GM12878 (cell line): ENCODE data around the gene ISLR2. TPM values are rescaled to one million over a fixed set of nuclear protein-coding genes. Genes with fewer than 3 reads are reported as not detected.
A peak's percentile ranks its signal among the peaks of the same experiment; 100 is the strongest.

Experiments
- LARP7 ChIP-seq: fragments of 450-650 bp; IDR thresholded peaks from 2 replicates; pipeline ENCODE4 v1.6.1; 2017; ENCODE audit warnings: mild to moderate bottlenecking
- NBN ChIP-seq: fragments of 450-650 bp; IDR thresholded peaks from 2 replicates; pipeline ENCODE4 v1.6.1; 2016
- NFIC ChIP-seq: IDR thresholded peaks from 2 replicates; pipeline ENCODE4 v1.6.1; 2012; ENCODE audit warnings: low read depth, mild to moderate bottlenecking, inconsistent platforms, low read length, moderate library complexity
- RB1 ChIP-seq: fragments of 450-650 bp; formaldehyde crosslinking; IDR thresholded peaks from 2 replicates; pipeline ENCODE4 v1.6.1; 2017; ENCODE audit warnings: mild to moderate bottlenecking, borderline replicate concordance
- RELA ChIP-seq: fragments of 450-650 bp; IDR thresholded peaks from 2 replicates; pipeline ENCODE4 v1.8.0; 2014; ENCODE audit warnings: borderline replicate concordance; ENCODE audit not compliant: partially characterized antibody
- TAF1 ChIP-seq: IDR thresholded peaks from 2 replicates; pipeline ENCODE4 v1.6.1; 2011; ENCODE audit warnings: mild to moderate bottlenecking, low read depth, low read length, borderline replicate concordance
- TARDBP ChIP-seq: IDR thresholded peaks from 2 replicates; pipeline ENCODE4 v1.6.1; 2016; ENCODE audit warnings: borderline replicate concordance
- polyA plus RNA-seq, 11 experiments: library from polyadenylated mRNA; depleted of rRNA in 4 of 11; unstranded in 6 of 11; stranded (reverse) in 5 of 11; fragments of >200 nt; fragmentation: Nextera tagmentation in 4 of 11; fragmentation: Illumina TruSeq in 1 of 11; extraction: Ambion mirVana in 4 of 11; extraction: Trizol in 1 of 11; gene quantifications; 1 replicate in 1 of 11; 2 replicates in 10 of 11; pipeline versions ENCODE4 v1.2.1 to v1.2.3, GENCODE V29; 2011 to 2016; ENCODE audit warnings: inconsistent platforms in 2 of 11, missing spikeins in 2 of 11, low read depth in 1 of 11
- total RNA-seq, 4 experiments: library from RNA; depleted of rRNA in 3 of 4; stranded (reverse); fragments of >200 nt in 3 of 4; fragmentation: Illumina TruSeq in 1 of 4; extraction: Trizol in 1 of 4; gene quantifications; 2 replicates each; pipeline versions ENCODE4 v1.2.1 to v1.2.3, GENCODE V29; 2013 to 2021
- TF ChIP-seq, protein P1 (sequence below): fragments of 450-650 bp; IDR thresholded peaks from 2 replicates; pipeline ENCODE4 v1.6.1; 2016; ENCODE audit warnings: mild to moderate bottlenecking, moderate library complexity, borderline replicate concordance
- TF ChIP-seq, protein P2 (sequence below): IDR thresholded peaks from 2 replicates; pipeline ENCODE4 v1.6.1; 2011; ENCODE audit warnings: low read depth, mild to moderate bottlenecking, low read length, moderate library complexity, borderline replicate concordance; ENCODE audit errors: extremely low read depth
- TF ChIP-seq, protein P3 (sequence below): fragments of 450-650 bp; IDR thresholded peaks from 2 replicates; pipeline ENCODE4 v1.6.1; 2017; ENCODE audit warnings: low read depth, mild to moderate bottlenecking, moderate library complexity
- TF ChIP-seq, protein P4 (sequence below): fragments of 450-650 bp; IDR thresholded peaks from 2 replicates; pipeline ENCODE4 v1.6.1; 2016; ENCODE audit warnings: mild to moderate bottlenecking
- TF ChIP-seq, protein P5 (sequence below): fragments of 450-650 bp; formaldehyde crosslinking; IDR thresholded peaks from 2 replicates; pipeline ENCODE4 v1.5.0; 2022; ENCODE audit warnings: mild to moderate bottlenecking, missing genetic modification characterization
- TF ChIP-seq, protein P6 (sequence below): IDR thresholded peaks from 2 replicates; pipeline ENCODE4 v1.6.1; 2011; ENCODE audit warnings: low read depth, low read length, improper control_type of control experiment, borderline replicate concordance
- TF ChIP-seq, protein P7 (sequence below): IDR thresholded peaks from 2 replicates; pipeline ENCODE4 v1.6.1; 2011; ENCODE audit warnings: borderline replicate concordance, low read depth, mild to moderate bottlenecking, moderate library complexity, mixed read lengths, low read length; ENCODE audit not compliant: insufficient read depth; ENCODE audit errors: extremely low read length

ISLR2 gene
- total and polyA plus RNA-seq, 10 of the 15 experiments (the other 5 are each of a cell fraction or from before 2014, with no cell fraction given) = 0.04 to 0.21 (median 0.07) TPM; not detected in 4

DNA sequence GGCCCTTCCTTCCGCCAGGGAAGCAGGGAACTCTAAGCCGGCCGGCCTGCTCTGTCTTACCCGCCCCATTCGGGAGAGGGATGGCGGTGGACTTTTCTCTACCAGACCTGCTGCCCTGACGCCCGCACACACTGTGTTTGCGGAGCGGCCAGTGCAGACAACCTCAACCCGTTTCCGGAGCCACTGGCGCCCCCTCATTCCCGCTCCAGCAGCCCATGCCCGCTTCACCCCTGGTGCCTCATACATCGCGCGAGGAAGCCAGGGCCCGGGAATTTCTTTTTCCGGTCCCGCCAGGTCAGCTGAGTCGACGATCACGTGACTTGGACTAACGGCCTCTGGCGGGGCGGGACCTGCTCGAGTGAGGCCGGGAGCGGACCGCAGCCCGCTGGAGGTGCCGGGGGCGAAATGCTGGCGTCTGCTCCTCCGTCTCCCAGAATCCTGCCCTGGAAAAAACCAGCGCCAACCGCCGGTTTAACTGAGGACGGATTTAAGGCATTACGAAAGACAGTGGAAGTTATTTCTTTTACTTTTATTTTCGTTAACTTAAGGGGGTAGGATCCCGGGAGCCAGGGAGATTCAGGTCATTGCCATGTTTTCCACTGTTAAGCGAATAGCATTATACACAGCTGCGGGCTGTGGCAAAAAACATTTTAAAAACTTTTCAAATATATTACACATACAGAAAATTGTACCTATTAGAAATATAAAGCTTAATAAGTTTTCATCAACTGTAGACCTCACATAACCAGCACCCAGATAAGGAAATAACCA is 30.2 kb upstream of the ISLR2 start (continued):
- TF ChIP-seq, protein P1, sequence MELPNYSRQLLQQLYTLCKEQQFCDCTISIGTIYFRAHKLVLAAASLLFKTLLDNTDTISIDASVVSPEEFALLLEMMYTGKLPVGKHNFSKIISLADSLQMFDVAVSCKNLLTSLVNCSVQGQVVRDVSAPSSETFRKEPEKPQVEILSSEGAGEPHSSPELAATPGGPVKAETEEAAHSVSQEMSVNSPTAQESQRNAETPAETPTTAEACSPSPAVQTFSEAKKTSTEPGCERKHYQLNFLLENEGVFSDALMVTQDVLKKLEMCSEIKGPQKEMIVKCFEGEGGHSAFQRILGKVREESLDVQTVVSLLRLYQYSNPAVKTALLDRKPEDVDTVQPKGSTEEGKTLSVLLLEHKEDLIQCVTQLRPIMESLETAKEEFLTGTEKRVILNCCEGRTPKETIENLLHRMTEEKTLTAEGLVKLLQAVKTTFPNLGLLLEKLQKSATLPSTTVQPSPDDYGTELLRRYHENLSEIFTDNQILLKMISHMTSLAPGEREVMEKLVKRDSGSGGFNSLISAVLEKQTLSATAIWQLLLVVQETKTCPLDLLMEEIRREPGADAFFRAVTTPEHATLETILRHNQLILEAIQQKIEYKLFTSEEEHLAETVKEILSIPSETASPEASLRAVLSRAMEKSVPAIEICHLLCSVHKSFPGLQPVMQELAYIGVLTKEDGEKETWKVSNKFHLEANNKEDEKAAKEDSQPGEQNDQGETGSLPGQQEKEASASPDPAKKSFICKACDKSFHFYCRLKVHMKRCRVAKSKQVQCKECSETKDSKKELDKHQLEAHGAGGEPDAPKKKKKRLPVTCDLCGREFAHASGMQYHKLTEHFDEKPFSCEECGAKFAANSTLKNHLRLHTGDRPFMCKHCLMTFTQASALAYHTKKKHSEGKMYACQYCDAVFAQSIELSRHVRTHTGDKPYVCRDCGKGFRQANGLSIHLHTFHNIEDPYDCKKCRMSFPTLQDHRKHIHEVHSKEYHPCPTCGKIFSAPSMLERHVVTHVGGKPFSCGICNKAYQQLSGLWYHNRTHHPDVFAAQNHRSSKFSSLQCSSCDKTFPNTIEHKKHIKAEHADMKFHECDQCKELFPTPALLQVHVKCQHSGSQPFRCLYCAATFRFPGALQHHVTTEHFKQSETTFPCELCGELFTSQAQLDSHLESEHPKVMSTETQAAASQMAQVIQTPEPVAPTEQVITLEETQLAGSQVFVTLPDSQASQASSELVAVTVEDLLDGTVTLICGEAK = peak; percentile 62; the same call in 1 of the 2 replicates
- TF ChIP-seq, protein P2, sequence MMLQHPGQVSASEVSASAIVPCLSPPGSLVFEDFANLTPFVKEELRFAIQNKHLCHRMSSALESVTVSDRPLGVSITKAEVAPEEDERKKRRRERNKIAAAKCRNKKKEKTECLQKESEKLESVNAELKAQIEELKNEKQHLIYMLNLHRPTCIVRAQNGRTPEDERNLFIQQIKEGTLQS = peak; percentile 86
- TF ChIP-seq NFIC = peak; percentile 61; the same call in 1 of the 2 replicates
- TF ChIP-seq, protein P3, sequence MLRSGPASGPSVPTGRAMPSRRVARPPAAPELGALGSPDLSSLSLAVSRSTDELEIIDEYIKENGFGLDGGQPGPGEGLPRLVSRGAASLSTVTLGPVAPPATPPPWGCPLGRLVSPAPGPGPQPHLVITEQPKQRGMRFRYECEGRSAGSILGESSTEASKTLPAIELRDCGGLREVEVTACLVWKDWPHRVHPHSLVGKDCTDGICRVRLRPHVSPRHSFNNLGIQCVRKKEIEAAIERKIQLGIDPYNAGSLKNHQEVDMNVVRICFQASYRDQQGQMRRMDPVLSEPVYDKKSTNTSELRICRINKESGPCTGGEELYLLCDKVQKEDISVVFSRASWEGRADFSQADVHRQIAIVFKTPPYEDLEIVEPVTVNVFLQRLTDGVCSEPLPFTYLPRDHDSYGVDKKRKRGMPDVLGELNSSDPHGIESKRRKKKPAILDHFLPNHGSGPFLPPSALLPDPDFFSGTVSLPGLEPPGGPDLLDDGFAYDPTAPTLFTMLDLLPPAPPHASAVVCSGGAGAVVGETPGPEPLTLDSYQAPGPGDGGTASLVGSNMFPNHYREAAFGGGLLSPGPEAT = peak; percentile 91
- TF ChIP-seq, protein P4, sequence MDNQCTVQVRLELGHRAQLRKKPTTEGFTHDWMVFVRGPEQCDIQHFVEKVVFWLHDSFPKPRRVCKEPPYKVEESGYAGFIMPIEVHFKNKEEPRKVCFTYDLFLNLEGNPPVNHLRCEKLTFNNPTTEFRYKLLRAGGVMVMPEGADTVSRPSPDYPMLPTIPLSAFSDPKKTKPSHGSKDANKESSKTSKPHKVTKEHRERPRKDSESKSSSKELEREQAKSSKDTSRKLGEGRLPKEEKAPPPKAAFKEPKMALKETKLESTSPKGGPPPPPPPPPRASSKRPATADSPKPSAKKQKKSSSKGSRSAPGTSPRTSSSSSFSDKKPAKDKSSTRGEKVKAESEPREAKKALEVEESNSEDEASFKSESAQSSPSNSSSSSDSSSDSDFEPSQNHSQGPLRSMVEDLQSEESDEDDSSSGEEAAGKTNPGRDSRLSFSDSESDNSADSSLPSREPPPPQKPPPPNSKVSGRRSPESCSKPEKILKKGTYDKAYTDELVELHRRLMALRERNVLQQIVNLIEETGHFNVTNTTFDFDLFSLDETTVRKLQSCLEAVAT = peak; percentile 81
- TF ChIP-seq, protein P5, sequence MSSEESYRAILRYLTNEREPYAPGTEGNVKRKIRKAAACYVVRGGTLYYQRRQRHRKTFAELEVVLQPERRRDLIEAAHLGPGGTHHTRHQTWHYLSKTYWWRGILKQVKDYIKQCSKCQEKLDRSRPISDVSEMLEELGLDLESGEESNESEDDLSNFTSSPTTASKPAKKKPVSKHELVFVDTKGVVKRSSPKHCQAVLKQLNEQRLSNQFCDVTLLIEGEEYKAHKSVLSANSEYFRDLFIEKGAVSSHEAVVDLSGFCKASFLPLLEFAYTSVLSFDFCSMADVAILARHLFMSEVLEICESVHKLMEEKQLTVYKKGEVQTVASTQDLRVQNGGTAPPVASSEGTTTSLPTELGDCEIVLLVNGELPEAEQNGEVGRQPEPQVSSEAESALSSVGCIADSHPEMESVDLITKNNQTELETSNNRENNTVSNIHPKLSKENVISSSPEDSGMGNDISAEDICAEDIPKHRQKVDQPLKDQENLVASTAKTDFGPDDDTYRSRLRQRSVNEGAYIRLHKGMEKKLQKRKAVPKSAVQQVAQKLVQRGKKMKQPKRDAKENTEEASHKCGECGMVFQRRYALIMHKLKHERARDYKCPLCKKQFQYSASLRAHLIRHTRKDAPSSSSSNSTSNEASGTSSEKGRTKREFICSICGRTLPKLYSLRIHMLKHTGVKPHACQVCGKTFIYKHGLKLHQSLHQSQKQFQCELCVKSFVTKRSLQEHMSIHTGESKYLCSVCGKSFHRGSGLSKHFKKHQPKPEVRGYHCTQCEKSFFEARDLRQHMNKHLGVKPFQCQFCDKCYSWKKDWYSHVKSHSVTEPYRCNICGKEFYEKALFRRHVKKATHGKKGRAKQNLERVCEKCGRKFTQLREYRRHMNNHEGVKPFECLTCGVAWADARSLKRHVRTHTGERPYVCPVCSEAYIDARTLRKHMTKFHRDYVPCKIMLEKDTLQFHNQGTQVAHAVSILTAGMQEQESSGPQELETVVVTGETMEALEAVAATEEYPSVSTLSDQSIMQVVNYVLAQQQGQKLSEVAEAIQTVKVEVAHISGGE (CRISPR knock-in tag) = peak; percentile 56
- TF ChIP-seq TAF1 = peak; percentile 25; the same call in 1 of the 2 replicates
- peak; percentile 45; the same call in 1 of the 2 replicates for TF ChIP-seq NBN
- TF ChIP-seq RELA = peak; percentile 22
- TF ChIP-seq LARP7 = 0 out of 2 replicates have a peak, but pooled peaks have one; percentile 38
- TF ChIP-seq, protein P6, sequence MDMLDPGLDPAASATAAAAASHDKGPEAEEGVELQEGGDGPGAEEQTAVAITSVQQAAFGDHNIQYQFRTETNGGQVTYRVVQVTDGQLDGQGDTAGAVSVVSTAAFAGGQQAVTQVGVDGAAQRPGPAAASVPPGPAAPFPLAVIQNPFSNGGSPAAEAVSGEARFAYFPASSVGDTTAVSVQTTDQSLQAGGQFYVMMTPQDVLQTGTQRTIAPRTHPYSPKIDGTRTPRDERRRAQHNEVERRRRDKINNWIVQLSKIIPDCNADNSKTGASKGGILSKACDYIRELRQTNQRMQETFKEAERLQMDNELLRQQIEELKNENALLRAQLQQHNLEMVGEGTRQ = peak; percentile 59
- TF ChIP-seq RB1 = peak; percentile 44; the same call in 1 of the 2 replicates
- TF ChIP-seq TARDBP = 0 out of 2 replicates have a peak, but pooled peaks have one; percentile 32
- TF ChIP-seq, protein P7, sequence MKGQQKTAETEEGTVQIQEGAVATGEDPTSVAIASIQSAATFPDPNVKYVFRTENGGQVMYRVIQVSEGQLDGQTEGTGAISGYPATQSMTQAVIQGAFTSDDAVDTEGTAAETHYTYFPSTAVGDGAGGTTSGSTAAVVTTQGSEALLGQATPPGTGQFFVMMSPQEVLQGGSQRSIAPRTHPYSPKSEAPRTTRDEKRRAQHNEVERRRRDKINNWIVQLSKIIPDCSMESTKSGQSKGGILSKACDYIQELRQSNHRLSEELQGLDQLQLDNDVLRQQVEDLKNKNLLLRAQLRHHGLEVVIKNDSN = peak; percentile 78
